Stimulated activated CD8-positive, alpha-beta memory T cell treated with anti-CD3 and anti-CD28 coated beads, Interleukin-2, amount 100 ng/mL, for 1 hour (primary cell): ENCODE data around the gene DPH1.
"Not testable (repeated sequence)": the region's sequence is repeated elsewhere in the genome, so short reads cannot be mapped to it uniquely, and the experiment has no call there.

ENCODE experiments used
- DNase-seq, 2 donors: peaks; one replicate each; pipeline ENCODE4 v3.0.0-alpha.2; 2020; ENCODE audit warnings: low read depth in 2 of 2

The DPH1 gene

DNA sequence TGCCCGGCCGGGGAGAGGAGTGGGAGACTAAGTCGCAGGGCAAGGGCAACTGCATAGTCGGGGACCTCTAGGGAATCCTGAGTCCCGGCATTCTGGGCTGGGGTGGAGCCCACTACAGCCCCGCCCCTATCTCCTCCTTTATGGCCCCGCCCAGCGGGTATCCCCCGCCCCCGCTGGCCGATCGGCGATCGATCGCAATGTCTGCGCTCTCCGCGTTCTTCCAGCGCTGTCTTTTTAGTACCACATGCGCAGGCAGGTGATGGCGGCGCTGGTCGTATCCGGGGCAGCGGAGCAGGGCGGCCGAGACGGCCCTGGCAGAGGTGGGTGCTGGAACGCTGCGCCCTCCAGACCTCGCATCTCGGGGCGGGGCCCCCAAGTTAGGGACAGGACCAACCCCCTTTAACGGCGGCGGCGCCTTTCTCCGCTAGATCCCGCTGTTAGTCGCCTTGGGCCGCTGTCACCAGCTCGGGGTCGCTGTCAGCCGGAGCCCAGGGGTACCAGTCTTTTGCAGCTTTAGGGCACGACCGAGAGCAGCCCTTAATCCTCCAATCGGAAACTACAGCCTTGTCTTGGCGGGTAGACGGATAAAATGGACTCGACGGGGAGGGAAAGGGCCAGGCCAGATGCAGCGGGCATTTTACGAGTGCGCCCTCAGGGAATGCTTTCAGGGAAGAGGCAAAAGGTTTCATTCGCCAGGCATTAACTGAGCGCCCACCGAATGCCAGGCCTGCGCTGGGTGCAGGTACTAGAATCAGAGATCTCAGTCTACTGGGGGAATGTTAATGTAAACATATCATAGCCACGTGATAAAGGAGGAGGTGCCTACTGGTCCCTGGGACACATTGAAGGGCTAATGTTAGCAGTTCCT, at the start of gene DPH1:
TSS of gene DPH1 (plus strand) at position 243 of the 868 bp plus-strand sequence. CDS start at position 260, 17 bp downstream.
- peak; percentile 64 to 74 for DNase-seq

- no peak for DNase-seq
Observed at GRCh38 chr17:1980665-1981250, 49.2 kb upstream of the DPH1 start.

GRCh38 chr17:1982793-1983366, 47.1 kb upstream of the DPH1 start:
- DNase-seq, result not testable (repeated sequence)

DNA sequence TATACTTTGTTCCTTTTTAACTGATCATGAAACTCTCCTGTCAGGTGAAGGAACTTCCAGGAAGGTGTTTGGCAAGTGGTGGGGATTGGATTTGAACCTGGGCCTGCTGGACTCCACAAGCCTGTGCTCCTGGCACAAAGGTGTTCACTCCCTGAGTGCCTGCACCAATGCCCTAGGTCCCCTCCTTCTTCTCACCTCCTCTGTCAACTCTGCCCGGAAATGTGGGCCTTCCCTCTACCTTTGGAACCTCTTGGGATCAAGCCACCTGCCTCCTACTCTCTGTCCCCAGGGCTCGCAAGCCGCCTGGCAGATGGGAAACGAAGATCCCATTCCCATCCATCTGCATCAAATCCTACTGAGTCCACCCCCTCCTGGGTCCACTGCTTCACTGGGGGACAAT, 44.9 kb upstream of the DPH1 start:
- no peak for DNase-seq

- no peak for DNase-seq
Observed at GRCh38 chr17:1985686-1986085, 44.3 kb upstream of the DPH1 start.

DNA sequence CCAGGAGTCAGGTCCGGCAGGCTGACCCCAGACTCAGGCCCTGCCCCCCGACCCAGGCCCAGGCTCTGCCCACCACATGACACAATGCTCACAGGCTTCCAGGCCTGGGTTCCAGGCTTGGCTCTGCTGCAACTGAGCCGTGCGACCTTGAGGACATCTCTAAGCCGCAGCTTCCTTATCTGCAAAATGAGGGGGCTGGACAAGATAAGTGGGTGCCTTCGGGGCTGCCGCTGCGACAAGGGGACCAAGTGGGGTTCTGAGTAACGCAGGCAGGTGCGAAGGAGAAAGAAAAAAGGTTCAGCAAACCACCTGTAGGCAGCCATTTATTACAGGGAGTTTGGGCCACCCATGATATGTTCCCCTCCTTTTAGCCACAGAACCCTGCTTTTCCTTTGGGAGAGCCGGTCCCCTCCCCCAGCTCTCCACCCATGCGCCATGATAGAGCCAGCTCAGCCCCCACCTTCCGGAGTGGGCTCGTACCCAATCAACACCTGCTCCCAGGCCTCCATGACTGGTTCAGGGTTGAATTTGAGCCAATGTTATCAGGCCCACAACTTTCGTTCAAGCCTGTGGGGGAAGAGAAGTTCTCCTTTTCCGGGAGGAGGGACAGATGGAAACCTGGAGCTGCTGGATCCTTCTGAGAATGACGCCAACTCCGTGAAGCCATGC, 43.0 kb upstream of the DPH1 start:
- DNase-seq, result no peak

DNA sequence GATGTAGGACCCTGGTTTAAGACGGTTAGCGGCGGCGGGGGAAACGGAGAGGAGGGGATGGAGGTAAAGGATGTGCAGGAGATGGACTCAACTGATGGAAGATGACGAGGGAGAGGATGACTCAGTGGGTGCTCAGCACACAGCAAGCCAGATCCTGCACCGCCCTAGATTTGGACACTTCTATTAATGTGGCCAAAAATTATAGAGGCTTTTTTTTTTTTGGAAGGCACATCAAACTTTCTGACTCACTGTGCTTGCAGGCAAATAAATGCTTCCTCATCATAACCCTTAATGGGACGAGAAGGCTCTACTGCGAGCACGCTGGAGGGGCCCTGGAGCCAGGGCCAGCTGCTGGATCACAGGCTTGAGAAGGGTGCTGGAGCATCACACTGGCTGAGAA, 40.8 kb upstream of the DPH1 start:
- no peak for DNase-seq

DNA sequence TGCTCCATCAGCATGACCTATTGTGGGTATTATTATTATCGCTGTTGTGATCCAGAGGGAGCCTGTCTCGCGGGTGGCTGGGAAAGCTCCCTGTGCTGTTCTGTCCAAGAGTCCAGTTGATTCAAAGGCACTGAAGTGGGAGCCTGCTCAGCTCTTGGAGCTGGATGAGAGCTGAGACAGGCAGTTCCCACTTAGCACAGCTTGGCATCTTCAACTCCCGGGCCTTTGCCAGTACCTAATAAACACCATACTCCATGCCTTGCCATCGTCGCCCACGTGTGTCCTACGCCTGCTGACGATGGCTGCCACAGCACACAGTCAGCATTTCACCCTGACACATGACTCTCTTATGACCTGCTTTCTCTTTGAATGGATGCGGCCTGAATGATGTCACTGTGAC, 37.4 kb upstream of the DPH1 start:
- DNase-seq, result no peak

GRCh38 chr17:1994707-1995106, 35.2 kb upstream of the DPH1 start:
- DNase-seq, result no peak

- DNase-seq, result no peak
Observed at GRCh38 chr17:1995321-1995892, 34.5 kb upstream of the DPH1 start.

DNA sequence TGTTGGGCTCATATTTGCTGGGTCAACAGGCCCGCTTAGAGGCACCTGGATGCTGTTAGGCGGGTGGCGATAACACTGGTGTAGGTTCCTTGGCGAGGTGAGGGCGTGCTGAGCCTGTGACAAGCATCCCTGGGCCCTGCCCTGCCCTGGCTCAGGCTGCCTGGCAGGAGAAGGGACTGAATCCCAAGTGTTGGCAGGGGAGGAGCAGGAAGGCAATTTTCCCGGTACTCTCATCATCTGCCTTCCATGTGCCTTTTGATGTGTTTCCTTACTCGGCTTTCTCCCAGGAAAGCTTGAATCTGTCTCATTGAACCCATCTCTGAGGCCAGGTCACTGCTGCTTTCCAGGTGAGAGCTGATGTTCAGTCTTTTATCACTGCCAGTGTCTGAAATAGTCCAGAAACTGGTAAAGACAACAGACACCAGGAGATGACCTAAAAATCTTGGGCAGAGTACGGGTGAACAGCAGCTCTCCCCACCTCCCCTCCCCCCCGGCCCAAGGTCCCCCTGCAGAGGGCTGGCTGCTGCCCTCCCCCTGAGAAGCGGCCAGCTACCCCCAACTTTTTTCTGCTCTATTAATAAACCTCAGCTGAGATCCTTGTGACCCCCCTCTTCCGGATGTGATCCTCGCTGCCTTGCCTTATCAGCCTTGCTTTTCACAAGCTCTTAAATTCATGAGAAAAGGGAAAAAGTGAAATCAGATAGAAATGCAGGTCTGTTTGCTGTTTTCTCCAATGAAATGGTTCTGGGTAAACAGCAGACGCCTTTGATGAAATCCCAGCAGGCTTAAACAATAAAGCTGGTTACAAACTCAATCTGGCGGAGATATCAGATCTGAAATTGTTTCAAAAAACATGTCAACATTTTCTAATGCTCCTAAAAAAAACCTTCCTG, 33.8 kb upstream of the DPH1 start:
- DNase-seq, result no peak

- DNase-seq, result no peak
Observed at GRCh38 chr17:1996800-1997288, 33.1 kb upstream of the DPH1 start.

DNA sequence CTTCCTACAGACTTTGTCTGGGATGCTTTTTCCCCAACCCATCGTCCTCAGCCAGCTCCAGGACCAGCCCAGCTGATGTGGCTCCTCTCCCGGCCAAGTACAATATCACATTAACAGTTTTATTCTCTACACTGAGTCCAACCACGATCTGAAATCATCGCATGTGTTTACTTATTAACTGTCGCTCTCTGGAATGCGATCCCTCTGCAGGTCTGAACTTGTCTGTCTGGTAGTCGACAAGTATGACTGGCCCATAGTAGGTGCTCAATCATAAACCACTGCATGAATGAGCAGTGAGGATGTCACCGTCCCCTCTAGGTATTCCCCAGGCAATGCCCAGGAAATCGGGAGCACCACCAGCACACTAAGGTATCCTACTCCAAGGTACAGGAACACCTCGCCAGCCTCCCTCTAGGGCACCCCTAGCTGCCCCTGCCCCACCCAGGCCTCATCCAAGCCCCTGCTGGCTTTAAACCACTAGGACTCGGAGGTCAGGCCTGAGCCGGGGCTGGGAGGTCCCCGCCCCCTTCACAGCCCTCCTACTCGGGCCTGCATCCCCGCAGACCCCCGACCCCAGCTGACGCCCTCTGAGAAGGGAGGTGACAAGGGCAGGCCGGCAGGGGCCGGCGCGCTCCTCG, 32.5 kb upstream of the DPH1 start:
- DNase-seq, result no peak

DNA sequence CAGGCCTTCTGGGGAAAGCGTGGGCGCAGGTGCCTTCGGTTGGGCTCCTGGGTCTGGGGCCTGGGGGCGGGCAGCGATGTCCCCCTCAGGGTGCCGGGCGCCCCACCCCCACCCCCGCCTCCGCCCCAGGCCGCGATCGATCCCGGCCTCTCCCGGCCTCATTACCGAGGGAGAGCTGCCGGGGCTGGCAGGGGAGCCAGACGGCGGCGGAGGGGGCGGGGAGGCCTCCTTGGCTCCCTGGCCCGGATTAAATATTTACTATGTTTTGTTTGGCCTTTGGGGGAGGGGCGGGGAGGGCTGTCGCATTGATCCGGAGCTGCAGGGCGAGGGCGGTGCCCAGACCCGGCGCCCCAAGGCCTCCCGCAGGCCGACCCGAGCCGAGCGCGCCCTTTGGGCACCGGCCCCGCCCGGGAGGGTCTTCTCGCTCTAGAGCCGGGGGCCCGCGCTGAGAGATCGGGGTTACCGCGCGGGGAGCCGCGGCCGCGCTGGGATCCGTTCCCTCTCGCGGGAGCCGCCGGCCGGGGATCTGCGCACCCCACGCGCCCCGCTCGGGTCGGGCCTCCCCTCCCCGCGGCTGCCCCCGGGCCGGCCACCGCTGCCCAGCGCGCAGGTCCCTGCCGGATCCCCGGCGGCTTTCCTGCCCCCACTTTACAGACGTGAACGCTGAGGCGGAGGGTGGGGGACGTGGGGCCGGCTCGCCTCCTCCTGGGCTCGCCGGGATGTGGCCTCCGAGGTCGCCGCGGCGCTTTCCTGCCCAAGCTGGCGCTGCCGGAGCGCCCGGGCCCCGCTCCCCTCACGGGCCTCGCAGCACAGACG, 31.8 kb upstream of the DPH1 start:
- DNase-seq, result no peak

- no peak for DNase-seq
Observed at GRCh38 chr17:1999557-2000251, 30.2 kb upstream of the DPH1 start.

GRCh38 chr17:2002767-2003329, 27.1 kb upstream of the DPH1 start:
- no peak for DNase-seq

DNA sequence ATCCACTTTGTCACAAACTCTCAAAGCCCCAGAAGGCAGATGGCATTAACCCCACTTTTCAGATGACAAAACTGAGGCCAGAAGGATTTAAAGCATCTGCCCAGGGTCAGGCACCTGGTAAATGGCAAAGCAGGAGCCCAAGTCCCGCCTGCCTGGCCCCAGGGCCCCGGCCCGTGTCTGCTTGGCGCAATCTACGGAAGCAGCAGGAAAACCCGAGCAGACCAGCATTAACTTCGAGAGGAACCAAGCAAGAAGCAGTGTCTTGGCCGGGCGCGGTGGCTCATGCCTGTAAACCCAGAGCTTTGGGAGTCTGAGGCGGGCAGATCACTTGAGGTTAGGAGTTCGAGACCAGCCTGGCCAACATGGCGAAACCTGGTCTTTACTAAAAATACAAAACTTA, 26.4 kb upstream of the DPH1 start:
- DNase-seq, result no peak

GRCh38 chr17:2004435-2004952, 25.5 kb upstream of the DPH1 start:
- DNase-seq, result no peak
